SH-SY5Y (cell line): ENCODE results near the gene QDPR.

Experiments
- GATA2 ChIP-seq: IDR thresholded peaks from 2 replicates; pipeline ENCODE4 v1.6.1; 2011; ENCODE audit warnings: mild to moderate bottlenecking, low read depth, low read length
- GATA3 ChIP-seq: IDR thresholded peaks from 2 replicates; pipeline ENCODE4 v1.6.1; 2011; ENCODE audit warnings: low read depth, mild to moderate bottlenecking, low read length, moderate library complexity

DNA sequence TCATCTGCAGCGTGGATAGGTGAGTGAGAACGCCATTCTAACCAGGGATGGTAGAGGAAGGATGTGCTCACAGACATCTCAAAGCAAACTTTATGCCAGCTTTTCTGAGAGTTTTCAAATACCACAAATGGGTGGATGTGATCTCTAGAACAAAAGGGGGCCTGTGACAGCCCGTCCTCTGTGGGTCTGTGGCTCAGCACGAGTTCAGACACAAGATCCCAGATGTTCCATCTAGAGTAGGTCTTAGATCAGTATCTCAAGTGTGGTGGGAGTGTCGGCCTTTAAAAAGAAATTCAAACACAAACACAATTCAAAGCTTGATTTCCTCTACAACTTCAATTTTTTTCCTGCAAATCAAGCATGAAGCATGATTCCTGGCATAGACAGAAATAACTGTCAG lies 22.8 kb downstream of the QDPR start:
- TF ChIP-seq GATA2: no peak
- TF ChIP-seq GATA3: no peak
